Activated T-helper 2 cell treated with anti-CD3 and anti-CD28 coated beads, Interferon-gamma antibody, Interleukin-2, Interleukin-4, amounts not matched to agents 10 μg/mL and 5 μg/mL and 100 μg/mL, durations not matched to agents 14 hours and 24 hours and 36 hours (primary cell): ENCODE measurements around the gene CUX1. TPM values are rescaled to one million over a fixed set of nuclear protein-coding genes. Genes with fewer than 3 reads are reported as not detected.

Source experiments
- DNase-seq: peaks from one replicate; pipeline ENCODE4 v3.0.0; 2021; ENCODE audit warnings: low spot score
- H3K27ac Mint-ChIP-seq: one replicate; pipeline ENCODE4 v1.8.0; 2021; ENCODE audit warnings: mixed read lengths
- H3K27me3 Mint-ChIP-seq: one replicate; pipeline ENCODE4 v1.8.0; 2021; ENCODE audit warnings: low read depth, mixed read lengths
- H3K36me3 Mint-ChIP-seq: one replicate; pipeline ENCODE4 v1.8.0; 2021; ENCODE audit warnings: low read depth, mixed read lengths
- H3K4me1 Mint-ChIP-seq: one replicate; pipeline ENCODE4 v1.8.0; 2021; ENCODE audit warnings: low read depth, mixed read lengths
- H3K4me3 Mint-ChIP-seq: one replicate; pipeline ENCODE4 v1.8.0; 2021; ENCODE audit warnings: low read depth, mild to moderate bottlenecking, moderate library complexity, mixed read lengths
- H3K9me3 Mint-ChIP-seq: one replicate; pipeline ENCODE4 v1.8.0; 2021; ENCODE audit warnings: mixed read lengths
- intact Hi-C: fragments of 100-400 bp; cut with micrococcal nuclease; formaldehyde crosslinking; loops from one replicate; pipeline ENCODE4 v1.15.1; 2023
- total RNA-seq: library from RNA; stranded (reverse); gene quantifications from 2 replicates; pipeline ENCODE4 v1.2.3, GENCODE V29; 2022

The CUX1 gene
- total RNA-seq, 1 donor from 2014 or later = 31.5 TPM

- Mint-ChIP-seq H3K36me3 (peaks cover 4% of the 10 kb centered on the region), H3K9me3 (peaks cover 20% of the 10 kb centered on the region), H3K4me1 (no peaks in the 10 kb centered on the region), H3K4me3 (no peak overlapping the region), H3K27ac (no peak overlapping the region), H3K27me3 (no peaks in the 10 kb centered on the region)
- DNase-seq = no peak
- intact Hi-C loops = no loop called here
Observed at GRCh38 chr7:102082693-102083368, 265.4 kb downstream of the CUX1 start.

- intact Hi-C loops = no loop called here
- H3K36me3 Mint-ChIP-seq = peaks cover 4% of the 10 kb centered on the region
- H3K27me3 Mint-ChIP-seq = no peaks in the 10 kb centered on the region
- peaks cover 27% of the 10 kb centered on the region for H3K9me3 Mint-ChIP-seq
- no peak overlapping the region for H3K4me3 Mint-ChIP-seq
- no peak overlapping the region for H3K27ac Mint-ChIP-seq
- DNase-seq = no peak
- no peaks in the 10 kb centered on the region for H3K4me1 Mint-ChIP-seq
Observed at GRCh38 chr7:102085218-102085772, 267.9 kb downstream of the CUX1 start.

DNA sequence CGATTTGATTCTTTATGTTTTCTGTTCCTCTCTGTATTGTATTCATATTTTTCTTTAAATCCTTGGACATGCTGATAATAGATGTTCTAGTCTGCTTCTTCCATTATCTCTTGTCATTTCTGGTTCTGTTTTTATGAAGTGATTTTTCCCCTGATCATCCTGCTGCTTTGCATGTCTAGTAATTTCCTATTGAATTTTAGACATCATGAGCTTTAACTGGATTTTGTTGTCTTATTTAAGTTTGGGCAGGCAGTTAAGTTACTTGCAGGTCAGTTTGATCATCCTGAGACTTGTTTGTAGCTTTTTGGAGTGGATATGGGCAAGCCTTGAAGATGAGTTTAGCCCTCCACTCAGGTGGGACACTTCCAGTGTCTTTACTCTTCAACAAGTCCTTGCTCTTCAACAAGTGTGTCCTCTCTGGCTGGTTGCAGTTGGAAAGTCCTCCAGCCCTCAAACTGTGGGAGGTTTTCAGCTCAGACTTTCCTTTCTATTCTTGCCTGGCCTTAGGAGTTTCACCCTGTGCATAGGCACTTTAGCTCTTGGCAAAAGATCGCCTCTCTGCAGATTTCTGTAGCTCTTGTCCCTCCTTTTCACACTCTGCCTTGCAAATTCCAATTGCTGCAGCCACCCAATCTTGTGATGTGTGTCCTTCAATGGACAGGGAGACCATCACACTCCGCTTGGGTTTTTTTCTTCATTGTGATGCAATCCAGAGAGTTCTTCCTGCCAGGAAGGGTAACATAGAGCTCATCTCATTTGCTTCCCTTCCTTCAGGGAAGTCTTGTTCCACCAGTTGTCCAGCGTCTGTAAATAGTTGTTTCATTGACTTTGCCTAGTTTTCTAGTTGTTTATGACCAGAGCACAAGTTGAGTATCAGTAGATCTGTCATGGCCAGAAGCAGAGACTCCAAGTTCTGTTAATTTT is 272.0 kb downstream of the CUX1 start:
- H3K9me3 Mint-ChIP-seq = peaks cover 27% of the 10 kb centered on the region
- H3K27me3 Mint-ChIP-seq = no peaks in the 10 kb centered on the region

DNA sequence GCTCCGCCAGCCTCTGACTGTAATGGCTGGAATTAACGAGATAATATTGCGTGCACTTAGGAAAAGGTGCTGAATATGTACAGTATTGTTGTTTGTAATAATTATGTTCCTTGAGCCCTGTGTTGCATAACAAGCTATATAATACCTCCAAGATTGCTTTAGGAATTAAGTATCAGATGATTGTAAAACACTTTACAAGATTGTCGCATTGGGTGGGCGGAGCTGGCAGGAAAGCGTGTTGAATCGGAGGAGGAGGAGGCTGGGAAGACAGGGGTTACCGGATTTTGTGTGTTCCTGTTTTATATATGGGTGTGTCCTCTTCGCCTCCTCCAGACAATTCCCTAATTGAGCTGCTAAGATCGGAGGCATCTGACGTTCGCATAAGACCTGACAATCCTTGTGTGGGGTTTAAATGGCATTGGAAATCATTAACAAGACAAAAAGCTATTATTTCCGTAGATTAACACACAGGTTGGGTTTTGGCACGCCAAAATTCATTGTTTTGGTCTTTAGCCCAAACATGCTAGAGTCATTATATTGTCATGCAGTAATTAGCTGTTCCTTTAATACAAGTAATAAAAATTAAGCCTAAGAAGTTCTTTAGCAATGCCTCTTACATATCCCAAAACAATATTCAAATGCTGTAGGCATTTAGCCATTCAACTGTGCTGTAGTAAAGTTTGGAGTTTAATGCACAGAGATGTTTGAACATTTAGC is 276.3 kb downstream of the CUX1 start:
- no peaks in the 10 kb centered on the region for H3K4me1 Mint-ChIP-seq
- H3K4me3 Mint-ChIP-seq = no peak overlapping the region
- peaks cover 5% of the 10 kb centered on the region for H3K9me3 Mint-ChIP-seq

More for the DNA sequence above, 272.0 kb downstream of the CUX1 start:
- Mint-ChIP-seq H3K27ac (no peak overlapping the region), H3K4me1 (no peaks in the 10 kb centered on the region), H3K4me3 (no peak overlapping the region), H3K36me3 (peaks cover 4% of the 10 kb centered on the region)
- no peak for DNase-seq
- intact Hi-C loops = no loop called here

GRCh38 chr7:102094316-102094650 is 276.9 kb downstream of the CUX1 start:
- no peak for DNase-seq
- Mint-ChIP-seq H3K4me1 (no peaks in the 10 kb centered on the region), H3K9me3 (no peaks in the 10 kb centered on the region), H3K27me3 (no peaks in the 10 kb centered on the region), H3K4me3 (no peak overlapping the region), H3K36me3 (no peaks in the 10 kb centered on the region), H3K27ac (no peak overlapping the region)
- intact Hi-C loops = no loop called here

More for the DNA sequence above, 276.3 kb downstream of the CUX1 start:
- Mint-ChIP-seq H3K27ac (no peak overlapping the region), H3K36me3 (no peaks in the 10 kb centered on the region), H3K27me3 (no peaks in the 10 kb centered on the region)
- intact Hi-C loops = no loop called here
- no peak for DNase-seq

GRCh38 chr7:102095321-102096011 is 278.0 kb downstream of the CUX1 start:
- Mint-ChIP-seq H3K36me3 (no peaks in the 10 kb centered on the region), H3K27ac (no peak overlapping the region), H3K4me1 (no peaks in the 10 kb centered on the region), H3K27me3 (no peaks in the 10 kb centered on the region), H3K9me3 (no peaks in the 10 kb centered on the region), H3K4me3 (no peak overlapping the region)
- intact Hi-C loops = no loop called here
- DNase-seq = no peak

GRCh38 chr7:102096012-102096332 is 278.5 kb downstream of the CUX1 start:
- Mint-ChIP-seq H3K4me1 (no peaks in the 10 kb centered on the region), H3K4me3 (no peak overlapping the region), H3K36me3 (no peaks in the 10 kb centered on the region), H3K9me3 (no peaks in the 10 kb centered on the region), H3K27ac (no peak overlapping the region), H3K27me3 (no peaks in the 10 kb centered on the region)
- DNase-seq = no peak
- intact Hi-C loops = no loop called here

DNA sequence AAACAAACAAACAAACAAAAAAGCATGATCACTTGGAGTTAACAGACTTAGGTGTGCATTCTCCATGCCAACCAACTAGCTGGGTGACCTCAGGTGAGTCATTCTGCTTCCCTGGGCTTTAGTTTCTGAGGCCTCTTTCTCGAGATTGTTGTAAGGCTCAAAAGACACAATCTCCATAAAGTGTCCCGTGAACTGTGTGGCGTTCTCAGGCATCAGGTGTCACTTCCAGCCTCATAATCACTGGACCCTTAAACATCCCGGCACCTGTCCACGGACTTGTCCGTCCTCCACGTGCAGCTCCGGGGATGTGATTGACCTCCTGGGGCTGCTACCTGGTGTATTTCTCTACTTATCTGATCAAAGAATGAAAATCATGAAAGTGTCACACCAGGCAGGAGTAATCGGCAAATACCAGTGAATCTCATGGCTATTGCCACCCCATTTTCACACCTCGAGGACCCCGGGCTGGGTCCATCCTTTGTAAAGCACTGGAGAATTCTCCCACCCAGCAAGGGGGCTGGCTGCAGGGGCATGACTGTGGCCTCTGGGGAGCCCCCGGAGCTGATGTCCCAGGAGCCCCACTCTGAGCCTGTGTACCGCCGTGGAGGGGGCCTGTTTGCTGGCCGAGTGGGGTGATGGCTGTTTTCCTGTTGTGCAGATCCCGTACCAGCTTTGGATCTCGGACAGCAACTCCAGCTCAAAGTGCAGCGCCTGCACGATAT is 279.4 kb downstream of the CUX1 start:
- H3K36me3 Mint-ChIP-seq = no peaks in the 10 kb centered on the region
- DNase-seq = no peak
- no peak overlapping the region for H3K27ac Mint-ChIP-seq
- no peak overlapping the region for H3K4me3 Mint-ChIP-seq
- H3K9me3 Mint-ChIP-seq = no peaks in the 10 kb centered on the region
- no peaks in the 10 kb centered on the region for H3K27me3 Mint-ChIP-seq
- H3K4me1 Mint-ChIP-seq = no peaks in the 10 kb centered on the region
- intact Hi-C loops = no loop called here

- Mint-ChIP-seq H3K9me3 (no peaks in the 10 kb centered on the region), H3K27ac (no peak overlapping the region)
- DNase-seq = no peak
Observed at GRCh38 chr7:102097601-102098161, 280.3 kb downstream of the CUX1 start.

DNA sequence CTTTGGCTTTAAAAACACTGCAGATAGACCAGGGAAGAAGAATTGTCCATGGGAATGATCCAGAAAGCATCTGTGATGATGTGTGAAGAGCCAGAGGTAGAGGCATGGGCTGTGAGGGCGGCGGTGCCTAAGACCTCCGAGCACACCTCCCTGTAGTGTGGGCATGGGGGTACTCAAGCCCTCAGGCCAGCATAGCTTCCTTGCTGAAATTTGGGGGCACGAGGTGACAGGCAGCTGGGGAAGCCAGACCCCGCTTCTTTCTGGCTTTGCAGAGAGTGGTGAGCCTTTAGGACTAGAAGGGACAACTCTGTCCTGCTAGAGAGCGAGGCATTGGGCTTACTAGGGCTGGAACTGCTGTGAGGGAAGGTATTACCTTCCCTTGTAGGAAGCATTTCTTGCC is 281.6 kb downstream of the CUX1 start:
- H3K36me3 Mint-ChIP-seq = no peaks in the 10 kb centered on the region
- H3K27me3 Mint-ChIP-seq = no peaks in the 10 kb centered on the region
- H3K4me3 Mint-ChIP-seq = no peak overlapping the region
- H3K4me1 Mint-ChIP-seq = no peaks in the 10 kb centered on the region
- intact Hi-C loops = no loop called here
- no peak overlapping the region for H3K27ac Mint-ChIP-seq
- no peak for DNase-seq
- H3K9me3 Mint-ChIP-seq = no peaks in the 10 kb centered on the region

More at GRCh38 chr7:102097601-102098161, 280.3 kb downstream of the CUX1 start:
- no peak overlapping the region for H3K4me3 Mint-ChIP-seq
- no peaks in the 10 kb centered on the region for H3K4me1 Mint-ChIP-seq
- intact Hi-C loops = no loop called here
- H3K27me3 Mint-ChIP-seq = no peaks in the 10 kb centered on the region
- H3K36me3 Mint-ChIP-seq = no peaks in the 10 kb centered on the region

GRCh38 chr7:102099474-102099873 is 282.0 kb downstream of the CUX1 start:
- Mint-ChIP-seq H3K4me1 (no peaks in the 10 kb centered on the region), H3K9me3 (no peaks in the 10 kb centered on the region), H3K27ac (no peak overlapping the region), H3K4me3 (no peak overlapping the region), H3K27me3 (no peaks in the 10 kb centered on the region), H3K36me3 (no peaks in the 10 kb centered on the region)
- intact Hi-C loops = no loop called here
- no peak for DNase-seq
